Lower leg skin (tissue), 3 donors: ENCODE measurements around the gene CYP26A1.

Source experiments
- POLR2A ChIP-seq, 2 donors: fragments of 450-650 bp; IDR thresholded peaks; one replicate each; pipeline ENCODE4 v1.6.1; 2016 to 2017; ENCODE audit warnings: antibody characterized with exemption in 2 of 2, mild to moderate bottlenecking in 1 of 2, moderate library complexity in 1 of 2
- TF ChIP-seq, protein P1 (sequence below), 3 donors: fragments of 450-650 bp; IDR thresholded peaks; one replicate each; pipeline ENCODE4 v1.5.1; 2016; ENCODE audit warnings: antibody characterized with exemption in 3 of 3, mild to moderate bottlenecking in 3 of 3, moderate library complexity in 2 of 3

DNA sequence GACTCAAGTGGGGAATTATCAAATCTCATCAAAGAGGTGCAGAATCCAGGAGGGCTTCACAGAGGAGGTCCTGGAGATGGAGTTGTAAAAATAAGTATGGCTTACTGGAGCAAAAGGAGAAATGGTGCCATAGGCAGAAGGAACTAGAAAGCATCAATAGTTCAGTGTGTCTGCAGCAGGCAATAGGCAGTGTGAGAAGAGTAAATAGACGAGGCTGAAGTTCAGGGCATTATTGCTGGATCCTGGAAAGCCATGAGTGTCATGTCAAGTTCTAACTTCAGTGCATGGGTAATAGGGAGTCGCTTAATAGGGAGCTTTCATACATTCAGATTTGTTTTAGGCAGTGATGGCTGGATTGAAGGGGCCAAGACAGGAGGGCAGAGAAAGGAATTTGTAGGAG is 39.3 kb downstream of the CYP26A1 start:
- TF ChIP-seq, protein P1, sequence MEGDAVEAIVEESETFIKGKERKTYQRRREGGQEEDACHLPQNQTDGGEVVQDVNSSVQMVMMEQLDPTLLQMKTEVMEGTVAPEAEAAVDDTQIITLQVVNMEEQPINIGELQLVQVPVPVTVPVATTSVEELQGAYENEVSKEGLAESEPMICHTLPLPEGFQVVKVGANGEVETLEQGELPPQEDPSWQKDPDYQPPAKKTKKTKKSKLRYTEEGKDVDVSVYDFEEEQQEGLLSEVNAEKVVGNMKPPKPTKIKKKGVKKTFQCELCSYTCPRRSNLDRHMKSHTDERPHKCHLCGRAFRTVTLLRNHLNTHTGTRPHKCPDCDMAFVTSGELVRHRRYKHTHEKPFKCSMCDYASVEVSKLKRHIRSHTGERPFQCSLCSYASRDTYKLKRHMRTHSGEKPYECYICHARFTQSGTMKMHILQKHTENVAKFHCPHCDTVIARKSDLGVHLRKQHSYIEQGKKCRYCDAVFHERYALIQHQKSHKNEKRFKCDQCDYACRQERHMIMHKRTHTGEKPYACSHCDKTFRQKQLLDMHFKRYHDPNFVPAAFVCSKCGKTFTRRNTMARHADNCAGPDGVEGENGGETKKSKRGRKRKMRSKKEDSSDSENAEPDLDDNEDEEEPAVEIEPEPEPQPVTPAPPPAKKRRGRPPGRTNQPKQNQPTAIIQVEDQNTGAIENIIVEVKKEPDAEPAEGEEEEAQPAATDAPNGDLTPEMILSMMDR (IDR thresholded peaks at IDR 0.05): no peak
- no peak for TF ChIP-seq POLR2A (IDR thresholded peaks at IDR 0.05)
